Measurements from ENCODE around the gene GAGE13.

DNA sequence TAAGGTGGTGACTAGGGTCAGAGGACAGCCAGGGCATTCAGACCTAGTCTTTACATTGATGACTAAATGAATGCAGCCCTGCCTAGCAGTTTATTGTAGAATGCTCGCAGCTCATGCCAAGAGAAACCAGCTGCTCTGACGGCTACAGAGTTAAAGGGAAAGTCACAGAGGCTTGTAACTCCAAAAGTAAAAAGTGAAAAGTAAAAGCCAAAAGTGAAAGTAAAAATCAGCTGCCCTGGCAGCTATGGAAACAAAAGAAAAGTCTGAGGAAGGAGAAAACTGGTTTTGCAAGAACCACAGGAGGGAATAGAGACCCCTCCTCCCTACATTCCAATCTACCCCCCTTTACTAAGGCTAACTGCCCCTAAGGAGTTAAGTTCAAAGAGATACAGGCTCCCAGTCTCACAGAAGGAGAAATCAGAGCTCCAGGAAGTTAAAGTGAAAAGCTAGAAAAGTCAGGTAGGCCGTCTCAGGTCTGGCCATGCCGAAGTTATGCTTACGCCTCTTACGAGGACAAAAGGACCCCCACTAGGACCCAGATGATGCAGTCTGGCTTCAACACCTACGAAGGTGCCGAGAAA lies 21.9 kb upstream of the GAGE13 start:
- TF ChIP-seq RFX5 (IDR thresholded peaks at IDR 0.05; ENCODE audit: borderline replicate concordance, low read depth, low read length) (no peak), POLR2A (IDR thresholded peaks at IDR 0.05; ENCODE audit: control extremely low read depth in 1 of 2, low read depth in 2 of 2, low read length in 2 of 2) (no peak), CREB1 (IDR thresholded peaks at IDR 0.05) (no peak), TAF1 (IDR thresholded peaks at IDR 0.05; ENCODE audit: low read depth, low read length) (no peak), EGR1 (IDR thresholded peaks at IDR 0.05; ENCODE audit: borderline replicate concordance, low read depth, low read length) (0 out of 2 replicates have a peak, but pooled peaks have one; percentile 12), EZH2 (IDR thresholded peaks at IDR 0.05; ENCODE audit: low read depth, low read length, severe bottlenecking) (no peak), TEAD4 (IDR thresholded peaks at IDR 0.05; ENCODE audit: low read depth, low read length) (peak; percentile 44; the same call in 1 of the 2 replicates), POLR2AphosphoS5 (IDR thresholded peaks at IDR 0.05; ENCODE audit: low read depth, low read length) (no peak), EP300 (IDR thresholded peaks at IDR 0.05; ENCODE audit: borderline replicate concordance in 1 of 2, low read depth in 2 of 2, low read length in 2 of 2) (0 out of 3 replicates have a peak, but pooled peaks of 1 of the 2 experiments have one; percentile 34), BRCA1 (IDR thresholded peaks at IDR 0.05; ENCODE audit: low read depth, low read length) (no peak)
- TF ChIP-seq, protein P1, sequence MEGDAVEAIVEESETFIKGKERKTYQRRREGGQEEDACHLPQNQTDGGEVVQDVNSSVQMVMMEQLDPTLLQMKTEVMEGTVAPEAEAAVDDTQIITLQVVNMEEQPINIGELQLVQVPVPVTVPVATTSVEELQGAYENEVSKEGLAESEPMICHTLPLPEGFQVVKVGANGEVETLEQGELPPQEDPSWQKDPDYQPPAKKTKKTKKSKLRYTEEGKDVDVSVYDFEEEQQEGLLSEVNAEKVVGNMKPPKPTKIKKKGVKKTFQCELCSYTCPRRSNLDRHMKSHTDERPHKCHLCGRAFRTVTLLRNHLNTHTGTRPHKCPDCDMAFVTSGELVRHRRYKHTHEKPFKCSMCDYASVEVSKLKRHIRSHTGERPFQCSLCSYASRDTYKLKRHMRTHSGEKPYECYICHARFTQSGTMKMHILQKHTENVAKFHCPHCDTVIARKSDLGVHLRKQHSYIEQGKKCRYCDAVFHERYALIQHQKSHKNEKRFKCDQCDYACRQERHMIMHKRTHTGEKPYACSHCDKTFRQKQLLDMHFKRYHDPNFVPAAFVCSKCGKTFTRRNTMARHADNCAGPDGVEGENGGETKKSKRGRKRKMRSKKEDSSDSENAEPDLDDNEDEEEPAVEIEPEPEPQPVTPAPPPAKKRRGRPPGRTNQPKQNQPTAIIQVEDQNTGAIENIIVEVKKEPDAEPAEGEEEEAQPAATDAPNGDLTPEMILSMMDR (IDR thresholded peaks at IDR 0.05; ENCODE audit: control extremely low read depth in 1 of 3, insufficient read depth in 1 of 3, low read depth in 1 of 3, low read length in 3 of 3), result no peak
- TF ChIP-seq, protein P2, sequence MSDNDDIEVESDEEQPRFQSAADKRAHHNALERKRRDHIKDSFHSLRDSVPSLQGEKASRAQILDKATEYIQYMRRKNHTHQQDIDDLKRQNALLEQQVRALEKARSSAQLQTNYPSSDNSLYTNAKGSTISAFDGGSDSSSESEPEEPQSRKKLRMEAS (IDR thresholded peaks at IDR 0.05), result no peak
